Measurements from ENCODE around the gene RPS26.

DNA sequence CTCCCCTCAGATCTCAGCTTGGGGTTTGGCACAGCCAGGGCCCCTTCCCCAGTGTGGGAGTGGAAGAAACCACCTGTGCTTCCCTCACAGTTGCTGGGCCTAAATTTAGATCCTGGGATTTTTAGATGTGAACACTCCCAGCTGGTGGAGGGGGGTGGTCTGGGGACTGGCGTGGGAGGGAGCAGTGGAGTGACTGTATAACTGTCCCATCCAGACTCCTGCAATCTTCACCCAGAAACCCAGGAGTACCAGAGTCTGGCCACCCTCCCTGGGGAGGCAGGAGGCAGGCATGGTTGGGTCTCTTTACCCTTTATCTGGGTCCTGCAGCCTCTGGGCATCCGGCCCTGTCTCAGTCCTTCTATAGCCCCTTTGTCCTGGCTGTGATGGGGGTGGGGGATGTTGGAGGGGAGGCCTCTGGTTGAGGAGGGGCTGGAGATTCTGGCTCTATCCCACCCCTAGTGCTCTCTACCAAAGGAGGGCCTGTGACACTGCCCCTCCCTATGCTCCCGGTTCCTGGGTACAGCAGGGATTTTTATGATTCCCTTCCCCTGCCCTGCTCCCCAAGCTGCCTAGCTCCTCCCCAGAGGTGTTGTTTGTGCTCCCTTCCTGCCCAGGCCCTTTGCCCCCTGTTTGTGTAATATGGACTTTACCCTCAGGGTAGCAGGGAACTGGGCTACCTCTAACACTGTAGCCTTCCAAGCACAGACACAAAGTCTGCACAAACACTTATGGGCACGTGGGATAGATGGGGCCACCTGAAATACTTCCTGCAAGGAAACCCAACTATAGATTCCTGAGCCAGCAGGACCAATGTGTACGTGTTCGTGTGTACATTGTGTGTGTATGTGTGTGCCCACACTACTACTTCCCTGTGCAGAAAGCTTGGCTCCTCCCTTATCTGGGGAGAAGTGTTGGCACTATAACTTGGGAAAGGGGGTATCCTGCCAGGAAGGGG, 40.0 kb downstream of the RPS26 start:
- TF ChIP-seq, protein P1, sequence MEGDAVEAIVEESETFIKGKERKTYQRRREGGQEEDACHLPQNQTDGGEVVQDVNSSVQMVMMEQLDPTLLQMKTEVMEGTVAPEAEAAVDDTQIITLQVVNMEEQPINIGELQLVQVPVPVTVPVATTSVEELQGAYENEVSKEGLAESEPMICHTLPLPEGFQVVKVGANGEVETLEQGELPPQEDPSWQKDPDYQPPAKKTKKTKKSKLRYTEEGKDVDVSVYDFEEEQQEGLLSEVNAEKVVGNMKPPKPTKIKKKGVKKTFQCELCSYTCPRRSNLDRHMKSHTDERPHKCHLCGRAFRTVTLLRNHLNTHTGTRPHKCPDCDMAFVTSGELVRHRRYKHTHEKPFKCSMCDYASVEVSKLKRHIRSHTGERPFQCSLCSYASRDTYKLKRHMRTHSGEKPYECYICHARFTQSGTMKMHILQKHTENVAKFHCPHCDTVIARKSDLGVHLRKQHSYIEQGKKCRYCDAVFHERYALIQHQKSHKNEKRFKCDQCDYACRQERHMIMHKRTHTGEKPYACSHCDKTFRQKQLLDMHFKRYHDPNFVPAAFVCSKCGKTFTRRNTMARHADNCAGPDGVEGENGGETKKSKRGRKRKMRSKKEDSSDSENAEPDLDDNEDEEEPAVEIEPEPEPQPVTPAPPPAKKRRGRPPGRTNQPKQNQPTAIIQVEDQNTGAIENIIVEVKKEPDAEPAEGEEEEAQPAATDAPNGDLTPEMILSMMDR (IDR thresholded peaks at IDR 0.05; ENCODE audit: insufficient read depth, low read depth, low read length) = no peak
- TF ChIP-seq EZH2 (IDR thresholded peaks at IDR 0.05; ENCODE audit: insufficient read depth, low read length) = no peak
